Vagina (tissue), 2 donors: ENCODE results near the gene BDH1. TPM values are rescaled to one million over a fixed set of nuclear protein-coding genes. Genes with fewer than 3 reads are reported as not detected.

Experiments
- DNase-seq, 2 donors: peaks; one replicate each; pipeline ENCODE4 v3.0.0-alpha.2; 2017; ENCODE audit errors: extremely low spot score in 2 of 2
- H3K27ac ChIP-seq: fragments of 200-600 bp; sonication (generic); one replicate; pipeline ENCODE4 v1.5.1; 2019
- H3K27me3 ChIP-seq: fragments of 200-600 bp; sonication (generic); one replicate; pipeline ENCODE4 v1.5.1; 2019
- H3K36me3 ChIP-seq, 2 donors: fragments of 200-600 bp; sonication (generic); one replicate each; pipeline ENCODE4 v1.5.1; 2017 to 2019
- H3K4me1 ChIP-seq: fragments of 200-600 bp; sonication (generic); one replicate; pipeline ENCODE4 v1.5.1; 2019
- H3K4me3 ChIP-seq, 2 donors: fragments of 200-600 bp; sonication (generic); 1 replicate in 1 of 2; 2 replicates in 1 of 2; pipeline ENCODE4 v1.5.1; 2016 to 2019
- H3K9me3 ChIP-seq: fragments of 200-600 bp; sonication (generic); one replicate; pipeline ENCODE4 v1.5.1; 2019
- POLR2A ChIP-seq, 2 donors: fragments of 450-650 bp; IDR thresholded peaks; one replicate each; pipeline ENCODE4 v1.6.1; 2017; ENCODE audit warnings: antibody characterized with exemption in 2 of 2, mild to moderate bottlenecking in 2 of 2, moderate library complexity in 2 of 2
- POLR2AphosphoS5 ChIP-seq, 2 donors: sonication (generic); formaldehyde crosslinking; IDR thresholded peaks; one replicate each; pipeline ENCODE4 v1.9.0; 2017; ENCODE audit warnings: antibody characterized with exemption in 2 of 2, mild to moderate bottlenecking in 2 of 2, low read depth in 1 of 2; ENCODE audit not compliant: insufficient read depth in 1 of 2
- intact Hi-C: fragments of 100-400 bp; cut with DNase I; formaldehyde crosslinking; loops from one replicate; pipeline ENCODE4 v1.15.1; 2023
- total RNA-seq: library from RNA; depleted of rRNA; stranded (reverse); fragments of >200 nt; gene quantifications from one replicate; pipeline ENCODE4 v1.2.3, GENCODE V29; 2016
- TF ChIP-seq, protein P1 (sequence below), 3 experiments: fragments of 450-650 bp in 2 of 3; fragments of 200-600 bp in 1 of 3; sonication (generic) in 1 of 3; IDR thresholded peaks; one replicate each; pipeline ENCODE4 v1.5.1; 2017 to 2019; ENCODE audit warnings: antibody characterized with exemption in 3 of 3, mild to moderate bottlenecking in 2 of 3, moderate library complexity in 2 of 3

BDH1 gene
- total RNA-seq, 1 donor from 2014 or later, result 30.2 TPM

DNA sequence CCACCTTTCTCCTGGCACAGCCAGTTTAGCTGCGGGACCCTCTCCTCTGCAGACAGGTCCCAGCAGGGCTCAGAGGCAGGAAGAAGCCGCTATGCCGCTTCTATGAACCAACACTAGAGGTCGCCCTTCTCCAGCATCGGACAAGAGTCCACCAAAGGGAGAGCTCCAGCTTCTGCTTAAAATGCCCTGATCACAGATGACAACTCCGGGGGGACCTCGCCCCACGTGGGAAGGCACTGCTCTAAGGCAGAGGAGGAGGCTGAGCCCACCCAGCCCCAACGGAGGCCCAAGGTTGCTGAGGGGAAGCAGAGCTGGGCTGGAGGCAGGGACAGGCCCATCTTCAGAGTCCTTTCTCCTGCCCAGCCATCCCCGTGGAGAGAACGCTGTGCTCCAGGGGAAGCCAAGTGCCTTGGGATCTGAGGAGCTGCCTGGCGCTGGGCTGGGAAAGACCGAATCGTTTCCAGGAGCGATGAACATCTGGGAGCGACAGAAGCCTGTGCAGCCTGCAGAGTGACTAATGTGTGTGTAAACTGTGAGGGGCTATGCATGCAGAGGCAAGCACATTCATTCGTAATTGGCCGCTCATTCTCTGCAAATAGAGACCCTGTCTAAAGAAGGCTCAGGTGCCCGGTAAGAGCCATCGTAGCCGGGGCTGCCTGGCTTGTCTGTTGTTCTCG is 43.5 kb upstream of the BDH1 start:
- H3K27me3 ChIP-seq, result no peaks in the 10 kb centered on the region
- peak in 1 of 2 donors; percentile 87 for DNase-seq
- peak overlapping the region in 1 of 2 donors; percentile 13 for H3K4me3 ChIP-seq
- H3K9me3 ChIP-seq, result no peaks in the 10 kb centered on the region
- peaks cover 10% of the 10 kb centered on the region for H3K4me1 ChIP-seq
- no peak overlapping the region for H3K27ac ChIP-seq
- no peaks in the 10 kb centered on the region for H3K36me3 ChIP-seq
- peak; percentile 17 to 23 for TF ChIP-seq POLR2AphosphoS5 (IDR thresholded peaks at IDR 0.05; ENCODE audit: insufficient read depth in 1 of 2, low read depth in 1 of 2)
- no peak for TF ChIP-seq POLR2A (IDR thresholded peaks at IDR 0.05)
- TF ChIP-seq, protein P1, sequence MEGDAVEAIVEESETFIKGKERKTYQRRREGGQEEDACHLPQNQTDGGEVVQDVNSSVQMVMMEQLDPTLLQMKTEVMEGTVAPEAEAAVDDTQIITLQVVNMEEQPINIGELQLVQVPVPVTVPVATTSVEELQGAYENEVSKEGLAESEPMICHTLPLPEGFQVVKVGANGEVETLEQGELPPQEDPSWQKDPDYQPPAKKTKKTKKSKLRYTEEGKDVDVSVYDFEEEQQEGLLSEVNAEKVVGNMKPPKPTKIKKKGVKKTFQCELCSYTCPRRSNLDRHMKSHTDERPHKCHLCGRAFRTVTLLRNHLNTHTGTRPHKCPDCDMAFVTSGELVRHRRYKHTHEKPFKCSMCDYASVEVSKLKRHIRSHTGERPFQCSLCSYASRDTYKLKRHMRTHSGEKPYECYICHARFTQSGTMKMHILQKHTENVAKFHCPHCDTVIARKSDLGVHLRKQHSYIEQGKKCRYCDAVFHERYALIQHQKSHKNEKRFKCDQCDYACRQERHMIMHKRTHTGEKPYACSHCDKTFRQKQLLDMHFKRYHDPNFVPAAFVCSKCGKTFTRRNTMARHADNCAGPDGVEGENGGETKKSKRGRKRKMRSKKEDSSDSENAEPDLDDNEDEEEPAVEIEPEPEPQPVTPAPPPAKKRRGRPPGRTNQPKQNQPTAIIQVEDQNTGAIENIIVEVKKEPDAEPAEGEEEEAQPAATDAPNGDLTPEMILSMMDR (IDR thresholded peaks at IDR 0.05), result peak; percentile 65 to 84 (median 65)
- intact Hi-C loops, result no loop called here

DNA sequence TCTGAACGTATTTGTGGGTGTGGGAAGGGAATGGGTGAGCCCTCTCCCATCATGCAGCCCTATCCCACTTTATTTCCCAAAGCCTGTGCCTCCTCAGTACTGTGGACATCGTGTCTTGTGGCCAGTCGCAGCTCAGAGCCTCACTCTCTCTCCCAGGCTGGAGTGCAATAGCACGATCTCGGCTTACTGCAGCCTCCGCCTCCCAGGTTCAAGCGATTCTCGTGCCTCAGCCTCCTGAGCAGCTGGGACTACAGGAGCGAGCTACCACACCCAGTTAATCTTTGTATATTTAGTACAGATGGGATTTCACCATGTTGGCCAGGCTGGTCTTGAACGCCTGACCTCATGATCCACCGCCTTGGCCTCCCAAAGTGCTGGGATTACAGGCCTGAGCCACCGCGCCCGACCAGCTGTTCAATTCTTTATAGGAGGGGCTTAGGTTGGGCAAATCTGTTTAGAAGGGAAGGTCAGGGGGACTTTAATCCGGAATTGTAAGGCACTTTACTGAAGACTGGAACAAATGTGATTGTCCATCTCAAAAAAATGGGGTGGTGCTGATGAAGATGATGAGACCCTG is 42.7 kb upstream of the BDH1 start:
- TF ChIP-seq, protein P1 (IDR thresholded peaks at IDR 0.05), result no peak
- no peak for TF ChIP-seq POLR2A (IDR thresholded peaks at IDR 0.05)
- TF ChIP-seq POLR2AphosphoS5 (IDR thresholded peaks at IDR 0.05; ENCODE audit: insufficient read depth in 1 of 2, low read depth in 1 of 2), result no peak
- intact Hi-C loops, result no loop called here
- Histone ChIP-seq H3K9me3 (no peaks in the 10 kb centered on the region), H3K36me3 (no peaks in the 10 kb centered on the region), H3K4me1 (peaks cover 10% of the 10 kb centered on the region), H3K27me3 (no peaks in the 10 kb centered on the region), H3K27ac (no peak overlapping the region), H3K4me3 (no peak overlapping the region)
- peak in 1 of 2 donors; percentile 11 for DNase-seq

- peak in 1 of 2 donors; percentile 18 for DNase-seq
- intact Hi-C loops, result no loop called here
These were observed 41.6 kb upstream of the BDH1 start for GRCh38 chr3:197597335-197597734.

GRCh38 chr3:197595470-197596185 is 39.9 kb upstream of the BDH1 start:
- Histone ChIP-seq H3K27me3 (no peaks in the 10 kb centered on the region), H3K9me3 (no peaks in the 10 kb centered on the region), H3K36me3 (no peaks in the 10 kb centered on the region), H3K4me3 (no peak overlapping the region), H3K4me1 (peaks cover 10% of the 10 kb centered on the region), H3K27ac (no peak overlapping the region)
- peak in 1 of 2 donors; percentile 65 for DNase-seq
- intact Hi-C loops, result no loop called here
- TF ChIP-seq POLR2A (IDR thresholded peaks at IDR 0.05) (no peak), POLR2AphosphoS5 (IDR thresholded peaks at IDR 0.05; ENCODE audit: insufficient read depth in 1 of 2, low read depth in 1 of 2) (no peak)
- TF ChIP-seq, protein P1 (IDR thresholded peaks at IDR 0.05), result no peak

More at GRCh38 chr3:197597335-197597734, 41.6 kb upstream of the BDH1 start:
- TF ChIP-seq POLR2AphosphoS5 (IDR thresholded peaks at IDR 0.05; ENCODE audit: insufficient read depth in 1 of 2, low read depth in 1 of 2), result no peak
- TF ChIP-seq, protein P1 (IDR thresholded peaks at IDR 0.05), result no peak
- no peak for TF ChIP-seq POLR2A (IDR thresholded peaks at IDR 0.05)
- Histone ChIP-seq H3K36me3 (no peaks in the 10 kb centered on the region), H3K27ac (no peak overlapping the region), H3K9me3 (no peaks in the 10 kb centered on the region), H3K27me3 (no peaks in the 10 kb centered on the region), H3K4me1 (peaks cover 10% of the 10 kb centered on the region), H3K4me3 (no peak overlapping the region)
